Activated gamma-delta T cell treated with anti-CD3 and anti-CD28 coated beads, Interleukin-2, amount 50 U/mL, for 16 hours (primary cell): ENCODE data around the gene NELFA.

ENCODE experiments used
- DNase-seq: peaks from one replicate; pipeline ENCODE4 v3.0.0-alpha.2; 2020; ENCODE audit warnings: low read depth

NELFA gene

DNA sequence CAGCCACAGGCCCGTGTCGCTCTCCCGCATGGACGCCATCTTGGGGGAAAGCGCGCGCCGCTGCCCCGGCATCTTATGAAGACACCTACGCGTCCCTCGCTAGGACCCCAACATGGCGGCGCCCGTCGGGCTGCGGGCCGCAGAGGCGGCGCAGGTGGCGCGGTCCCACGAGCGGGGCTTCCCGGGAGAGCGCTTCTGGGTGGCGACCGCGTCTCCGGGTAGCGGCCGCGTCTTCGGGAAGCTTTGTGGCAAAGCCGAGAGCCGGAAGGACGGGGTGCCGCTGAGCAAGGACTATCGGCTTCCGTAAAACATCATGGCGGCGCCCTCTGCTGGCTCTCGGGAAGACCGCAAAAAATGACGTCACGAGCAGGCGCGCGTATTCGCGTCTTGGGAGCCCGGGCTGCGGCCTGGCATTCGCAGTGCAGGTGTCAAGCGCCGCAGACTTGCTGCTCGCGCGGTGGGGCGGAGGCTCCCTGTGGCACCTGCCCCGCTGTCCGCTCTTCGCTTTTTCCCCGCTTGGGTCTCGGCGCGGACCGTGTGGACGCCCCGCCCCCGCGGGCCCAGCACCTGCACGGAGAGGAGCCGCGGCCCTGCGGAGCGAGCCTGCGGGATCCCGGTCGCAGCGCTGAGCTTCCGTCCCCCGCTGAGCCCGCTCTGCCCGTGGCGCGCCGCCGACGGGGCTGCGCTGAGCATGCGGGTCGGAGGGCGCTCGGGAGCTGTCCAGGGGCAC, at the start of gene NELFA:
Gene NELFA, minus strand, starts transcription at position 54 of the 730 bp plus-strand sequence. Its CDS starts 15 bp downstream, at position 39.
- peak; percentile 89 for DNase-seq

DNA sequence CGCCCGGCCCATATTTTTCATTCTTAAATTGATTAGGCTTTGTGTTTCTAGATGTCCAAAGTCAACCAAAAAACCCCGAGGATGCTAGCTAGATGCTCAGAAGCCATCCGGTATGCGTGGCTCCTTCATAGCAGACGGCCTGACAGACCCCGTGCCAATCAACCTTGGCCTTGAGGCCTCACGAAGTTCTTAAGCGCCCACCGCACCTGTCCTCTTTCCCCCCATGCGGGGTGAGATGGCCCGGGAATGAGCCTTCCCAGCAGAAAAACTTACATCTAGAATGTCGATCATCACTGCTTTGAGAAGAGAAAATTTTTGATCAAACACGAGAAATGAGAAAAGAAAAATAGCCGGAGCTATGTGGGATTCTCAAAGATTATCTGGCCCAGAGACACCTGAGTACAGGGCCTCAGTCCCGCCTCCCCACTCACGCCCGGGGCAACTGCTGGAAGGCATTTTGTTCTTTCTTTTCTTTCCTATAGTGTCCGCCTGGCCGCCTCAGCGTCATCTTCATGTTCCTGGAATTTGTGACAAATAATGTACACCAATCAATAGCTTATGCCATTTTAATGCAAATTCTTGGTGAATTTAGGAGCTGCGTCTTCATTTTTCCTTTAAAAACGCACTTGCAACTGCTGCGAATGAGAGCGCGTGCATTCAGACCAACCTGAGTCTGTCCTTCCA, 48.8 kb upstream of the NELFA start:
- DNase-seq = no peak

DNA sequence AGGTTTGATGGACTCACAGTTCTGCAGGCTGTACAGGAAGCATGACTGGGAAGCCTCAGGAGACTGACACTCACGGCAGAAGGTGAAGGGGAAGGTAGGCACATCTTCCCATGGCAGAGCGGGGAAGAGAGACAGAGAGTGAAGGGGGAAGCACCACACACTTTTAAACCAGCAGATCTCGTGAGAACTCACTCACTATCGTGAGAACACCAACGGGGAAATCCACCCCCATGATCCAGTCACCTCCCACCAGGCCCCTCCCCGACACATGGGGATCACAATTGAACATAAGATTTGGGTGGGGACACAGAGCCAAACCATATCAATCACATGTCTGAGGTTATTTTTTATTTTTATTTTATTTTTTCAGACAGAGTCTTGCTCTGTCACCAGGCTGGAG, 45.4 kb upstream of the NELFA start:
- DNase-seq = no peak

DNA sequence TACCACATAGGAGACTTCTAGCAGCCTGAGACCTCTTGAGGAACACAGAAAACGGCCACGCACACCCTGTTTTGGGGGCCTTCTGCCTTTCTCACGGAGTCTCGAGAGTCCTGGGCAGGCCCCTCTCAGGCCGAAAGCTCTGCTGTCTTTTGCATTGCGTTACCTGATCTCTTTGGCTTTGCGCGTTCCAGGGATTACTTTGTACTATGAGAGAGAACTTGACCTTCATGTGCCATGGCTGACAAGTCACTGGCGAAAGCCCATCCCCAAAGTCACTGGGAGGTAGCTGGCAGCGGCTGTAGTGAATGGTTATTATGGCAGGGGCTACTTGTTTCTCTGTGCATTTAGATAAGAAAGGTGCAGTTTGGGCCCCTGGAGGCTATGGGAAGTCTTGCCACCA, 42.3 kb upstream of the NELFA start:
- no peak for DNase-seq

DNA sequence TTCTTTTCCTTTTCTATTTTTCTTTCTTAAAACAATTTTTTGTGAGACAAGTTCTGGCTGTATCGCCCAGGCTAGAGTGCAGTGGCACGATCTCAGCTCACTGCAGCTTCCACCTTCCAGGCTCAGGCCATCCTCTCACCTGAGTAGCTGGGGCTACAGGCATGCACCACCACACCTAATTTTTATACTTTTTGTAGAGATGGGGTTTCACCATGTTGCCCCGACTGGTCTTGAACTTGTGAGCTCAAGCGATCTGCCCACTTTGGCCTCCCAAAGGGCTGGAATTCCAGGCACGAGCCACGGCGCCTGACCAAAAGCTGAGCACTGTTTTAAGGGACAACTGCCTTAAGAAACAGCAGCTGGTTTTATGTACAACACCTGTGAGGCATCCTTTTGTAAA, 41.0 kb upstream of the NELFA start:
- DNase-seq = no peak

DNA sequence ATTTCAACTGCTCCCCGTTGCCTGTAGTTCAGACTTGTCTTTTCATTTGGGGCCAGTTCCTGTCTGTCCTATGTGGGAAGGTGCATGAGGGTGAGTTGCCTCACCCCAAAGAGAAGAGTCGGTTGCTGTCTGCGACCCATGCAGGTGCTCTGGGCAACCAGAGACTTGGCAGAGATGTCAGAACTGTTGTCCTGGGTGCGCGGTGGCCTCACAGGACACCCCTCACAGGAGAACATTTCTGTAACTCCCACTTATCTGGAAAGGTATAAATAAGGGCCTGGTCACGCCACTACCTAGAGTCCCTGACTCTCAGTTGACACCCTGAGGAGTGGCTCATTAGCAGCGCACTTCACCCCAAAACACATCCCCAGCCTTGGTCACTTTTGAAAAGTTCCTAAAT, 40.6 kb upstream of the NELFA start:
- no peak for DNase-seq

DNA sequence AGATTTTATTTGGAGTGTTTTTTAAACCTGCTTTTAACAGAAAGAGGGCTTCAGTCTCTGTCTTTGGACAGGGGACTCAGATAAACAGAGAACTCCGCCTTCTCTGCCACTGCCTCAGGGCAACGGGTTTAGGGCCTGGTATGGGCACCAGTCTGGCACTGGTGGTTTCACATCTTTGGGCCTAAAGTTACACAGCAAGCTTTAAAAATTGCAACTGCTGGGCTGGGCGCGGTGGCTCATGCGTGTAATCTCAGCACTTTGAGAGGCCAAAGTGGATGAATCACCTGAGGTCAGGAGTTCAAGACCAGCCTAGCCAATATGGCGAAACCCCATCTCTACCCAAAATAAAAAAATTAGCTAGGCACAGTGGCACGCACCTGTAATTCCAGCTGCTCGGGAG, 40.1 kb upstream of the NELFA start:
- DNase-seq = no peak

DNA sequence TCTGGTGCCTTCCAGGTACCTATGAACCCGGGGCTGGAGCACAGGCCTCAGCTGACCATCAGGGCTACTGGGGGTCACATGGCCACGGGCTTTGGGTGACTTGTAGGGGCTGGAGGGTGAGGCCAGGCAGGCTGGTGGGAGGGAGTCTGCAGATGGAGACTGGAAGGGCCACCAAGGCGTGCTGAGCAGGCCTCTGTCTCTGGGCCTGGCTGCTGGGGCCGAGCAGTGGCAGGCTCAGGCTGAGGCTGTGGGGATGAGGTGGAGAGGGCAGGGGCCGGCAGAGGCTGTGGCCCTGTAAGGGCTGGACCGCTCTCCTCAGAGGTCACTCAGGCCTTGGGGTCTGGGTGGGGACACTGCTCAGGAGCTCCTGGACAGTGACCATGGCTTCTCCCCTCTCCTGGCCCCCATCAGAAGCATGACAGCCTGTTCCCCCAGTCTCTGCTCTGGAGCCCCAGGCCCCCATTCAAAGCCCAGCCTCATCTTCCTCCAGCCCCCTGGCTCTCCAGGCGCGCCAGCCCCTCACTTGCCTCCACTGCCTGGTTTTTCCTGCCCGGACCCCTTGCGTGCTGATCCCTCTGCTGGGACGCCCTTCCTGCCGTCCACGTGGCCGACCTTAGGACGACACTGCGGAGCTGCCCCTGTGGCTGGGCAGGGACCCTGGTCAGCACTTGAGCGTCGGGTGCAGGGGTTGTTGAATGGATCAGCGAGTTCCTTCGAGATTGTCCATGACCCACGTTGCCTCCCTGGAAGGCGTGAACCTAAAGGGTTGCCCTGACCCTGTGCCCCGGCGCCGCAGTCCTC, 39.2 kb upstream of the NELFA start:
- DNase-seq = no peak

DNA sequence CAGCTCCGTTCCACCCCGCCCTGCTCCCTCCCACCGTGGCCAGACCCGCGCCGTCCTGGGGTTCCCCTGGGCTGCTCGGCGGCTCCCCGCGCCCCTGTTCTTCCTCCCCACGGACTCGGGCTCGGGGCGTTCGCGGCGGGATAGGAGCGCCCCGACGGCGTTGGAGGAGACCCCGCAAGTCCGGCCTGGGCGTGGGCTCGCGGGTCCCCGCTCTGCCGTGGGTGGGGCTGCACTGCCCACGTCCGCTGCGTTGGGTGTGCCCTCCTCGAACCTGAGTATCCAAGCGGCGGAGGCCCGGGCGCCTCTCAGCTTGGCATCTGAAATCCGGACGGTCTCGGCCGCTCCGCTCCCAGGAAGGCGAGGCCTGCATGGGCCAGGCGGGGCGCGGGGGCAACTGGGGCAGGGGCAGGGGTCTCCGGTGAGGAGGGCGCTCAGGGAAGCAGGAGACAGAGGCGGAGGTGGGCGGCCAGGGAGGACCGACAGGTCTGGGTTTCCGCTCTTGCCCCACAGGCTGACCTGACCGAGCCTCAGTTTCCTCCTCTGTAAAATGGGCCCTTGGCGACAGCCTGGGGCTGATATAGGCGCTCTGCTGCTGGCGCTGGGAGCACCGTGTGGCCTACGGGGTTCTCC, 38.4 kb upstream of the NELFA start:
- DNase-seq = no peak

DNA sequence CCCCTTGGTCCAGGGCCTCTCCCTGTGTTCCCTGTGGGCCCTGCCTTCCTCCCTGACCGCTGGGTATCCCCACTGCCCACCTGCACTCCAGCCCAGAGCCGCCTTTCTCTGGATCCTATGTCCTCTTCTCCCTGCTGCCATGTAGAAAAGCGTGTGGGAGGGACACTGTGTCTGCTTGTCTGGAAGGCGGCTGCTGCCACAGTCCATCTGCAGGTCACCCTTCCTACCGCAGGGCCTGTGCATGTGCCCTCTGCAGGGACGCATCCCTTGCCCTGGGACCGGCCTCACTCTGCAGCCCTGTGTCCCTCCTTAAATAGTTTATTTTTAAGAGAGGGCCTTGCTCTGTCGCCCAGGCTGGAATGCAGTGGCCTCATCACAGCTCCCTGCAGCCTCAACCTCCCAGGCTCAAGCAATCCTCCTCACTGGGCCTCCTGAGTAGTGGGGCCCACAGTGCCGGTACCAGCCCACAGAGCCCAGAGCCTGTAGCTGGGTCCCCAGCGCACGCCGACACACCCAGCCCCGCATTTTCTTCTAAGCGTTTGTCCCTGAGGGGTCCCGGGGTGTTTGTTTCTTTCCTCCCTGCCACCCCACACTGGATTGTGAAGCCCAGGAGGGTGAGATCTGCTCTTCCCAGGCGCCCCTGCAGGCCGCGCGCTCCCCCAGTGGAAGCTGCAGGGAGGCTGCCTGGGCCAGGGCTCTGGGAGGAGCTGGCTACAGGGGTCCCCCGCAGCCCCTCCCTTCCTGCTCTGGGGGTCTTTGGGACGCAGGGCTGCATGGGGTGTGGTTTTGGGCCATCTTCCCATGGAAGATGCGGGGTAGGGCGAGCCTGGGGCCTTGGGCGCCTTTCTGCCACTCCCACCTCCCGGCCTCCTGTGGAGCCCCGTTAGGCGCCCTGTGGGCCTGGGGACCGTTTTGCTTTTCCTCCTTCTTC, 37.5 kb upstream of the NELFA start:
- DNase-seq = no peak

DNA sequence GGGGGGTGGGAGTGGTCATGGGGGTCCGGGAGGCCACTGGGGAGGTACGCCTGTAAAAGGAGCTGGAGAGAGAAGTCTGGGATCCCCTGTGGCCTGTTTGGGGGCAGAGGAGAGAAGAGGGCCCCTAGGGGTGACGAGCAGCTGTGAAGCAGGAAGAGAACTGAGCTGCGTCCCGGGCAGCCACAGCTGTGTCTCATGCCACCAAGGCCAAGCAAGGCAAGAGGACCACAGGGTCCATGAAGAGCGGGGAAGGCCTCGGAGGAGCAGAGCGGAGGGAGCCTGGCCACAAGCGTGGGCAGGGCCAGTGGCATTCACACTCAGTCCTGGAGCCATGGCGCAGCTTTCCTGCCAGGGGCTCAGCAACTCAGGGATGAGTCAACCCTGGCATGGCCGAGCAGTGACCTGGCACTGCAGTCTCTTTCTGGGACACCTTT, 36.8 kb upstream of the NELFA start:
- no peak for DNase-seq

DNA sequence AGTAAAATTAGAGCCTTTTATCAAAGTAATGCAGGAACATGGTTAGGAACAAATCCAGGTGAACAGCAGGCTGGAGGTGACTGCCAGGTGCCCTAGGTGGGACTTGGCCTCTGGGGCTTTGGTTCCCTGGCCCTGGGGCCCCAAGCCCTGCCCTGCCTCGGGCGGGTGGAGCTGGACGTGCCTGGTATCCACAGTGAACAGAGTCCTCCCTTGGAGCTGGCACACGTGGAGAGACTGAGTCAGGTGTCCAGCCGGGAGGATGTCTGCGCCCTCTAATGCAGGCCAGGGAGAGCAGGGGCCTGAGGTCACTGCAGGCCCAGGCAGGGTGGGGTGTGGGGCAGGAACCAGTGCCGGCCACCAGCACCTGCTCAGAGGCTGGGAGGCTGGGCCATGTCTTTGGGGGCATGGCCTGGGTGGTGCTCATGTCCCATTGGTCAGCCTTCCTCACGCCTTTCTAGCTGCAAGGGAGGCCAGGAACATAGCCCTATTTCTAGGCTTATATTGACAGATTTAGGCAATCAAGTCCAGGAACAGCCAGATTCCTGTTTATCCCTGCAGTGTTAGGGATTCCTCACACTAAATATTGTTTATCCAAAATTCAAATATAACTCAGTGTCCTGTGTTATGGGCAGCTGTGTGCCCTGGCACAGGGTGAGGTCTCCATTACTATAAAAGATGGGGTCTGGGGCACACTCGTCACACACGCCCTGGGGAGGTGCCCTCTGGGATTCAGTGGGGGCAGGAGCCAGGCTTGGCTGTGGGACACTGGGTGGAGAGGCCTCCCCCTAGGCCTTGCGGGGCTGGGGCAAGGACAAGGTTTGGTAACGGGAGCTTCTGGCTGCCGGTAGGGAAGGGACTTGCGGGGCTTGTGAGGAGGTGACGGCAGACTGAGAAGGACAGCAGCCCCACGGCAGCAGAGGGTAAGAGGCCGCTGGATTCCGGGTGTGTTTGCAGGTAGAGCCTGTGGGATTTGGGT, 36.1 kb upstream of the NELFA start:
- DNase-seq = no peak

DNA sequence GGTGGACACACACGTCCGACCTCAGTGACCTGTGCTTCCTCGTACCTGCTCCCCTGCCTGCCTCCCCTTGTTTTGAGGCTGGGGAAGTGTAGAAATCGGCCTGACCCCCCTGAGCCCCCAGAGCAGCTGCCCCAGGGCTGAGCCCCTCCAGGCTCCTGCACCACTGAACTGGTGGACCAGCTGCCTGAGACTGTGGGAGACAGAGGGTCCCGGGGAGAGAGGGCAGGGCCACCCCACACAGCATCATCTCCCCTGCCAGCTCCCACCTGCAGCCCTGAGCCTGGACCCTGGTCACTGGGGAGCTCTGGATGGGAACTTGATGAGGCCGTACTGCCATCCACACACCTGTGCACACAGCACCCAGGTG, 35.3 kb upstream of the NELFA start:
- DNase-seq = no peak

DNA sequence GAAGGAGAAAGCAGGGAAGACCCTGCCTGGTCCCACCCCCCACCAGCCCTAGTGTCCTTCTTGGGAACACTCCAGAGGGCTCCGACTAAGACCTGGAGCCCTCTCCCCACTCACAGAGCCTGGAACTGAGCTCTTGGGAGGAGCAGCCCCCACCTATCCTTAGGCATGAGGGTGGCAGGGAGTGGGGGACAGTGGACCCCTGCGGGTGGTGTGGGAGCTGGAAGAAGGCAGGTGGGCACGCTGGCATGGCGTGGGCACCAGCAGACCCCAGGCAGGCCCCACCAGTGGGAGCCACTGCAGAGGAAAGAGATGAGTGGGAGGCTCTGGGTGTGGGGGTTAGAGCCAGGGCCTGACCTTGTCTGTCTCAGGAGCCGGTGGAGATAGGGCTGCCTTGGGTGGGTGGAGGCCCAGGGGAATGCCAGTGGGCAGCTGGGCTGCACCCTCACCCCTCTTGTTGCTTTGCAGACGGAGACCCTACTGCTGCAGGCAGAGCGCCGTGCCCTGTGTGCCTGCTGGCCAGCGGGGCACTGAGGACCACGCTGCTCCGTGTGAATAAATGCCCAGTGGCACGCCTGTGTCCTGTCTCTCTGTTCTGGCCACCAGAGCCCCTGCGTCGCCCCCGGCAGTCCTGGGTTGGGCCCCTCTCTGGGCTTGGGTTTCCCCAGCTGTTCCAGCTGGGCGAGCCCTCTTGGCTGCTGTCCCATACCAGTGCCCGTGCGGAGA, 34.8 kb upstream of the NELFA start:
- no peak for DNase-seq

DNA sequence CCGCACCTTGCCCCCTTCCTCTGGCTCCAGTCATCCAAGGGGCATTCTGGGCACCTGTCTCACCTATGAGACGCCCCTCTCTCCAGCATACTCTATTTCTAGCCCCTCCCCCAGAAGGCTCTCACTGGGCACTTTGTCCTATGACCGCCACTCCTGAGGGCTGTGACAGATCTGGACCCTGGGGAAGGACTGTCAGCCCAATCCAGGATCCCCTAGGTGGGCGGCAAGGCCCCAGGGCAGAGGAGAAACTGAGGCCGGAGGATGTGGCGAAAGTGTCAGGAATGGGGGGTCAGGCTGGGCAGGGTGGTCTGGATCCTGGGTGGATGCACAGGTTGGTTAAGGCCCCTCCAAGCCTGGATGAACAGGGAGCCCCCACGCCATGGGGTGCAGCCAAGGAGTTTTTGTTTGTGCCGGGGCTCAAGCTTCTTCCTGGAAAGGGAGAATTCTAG, 34.2 kb upstream of the NELFA start:
- no peak for DNase-seq

DNA sequence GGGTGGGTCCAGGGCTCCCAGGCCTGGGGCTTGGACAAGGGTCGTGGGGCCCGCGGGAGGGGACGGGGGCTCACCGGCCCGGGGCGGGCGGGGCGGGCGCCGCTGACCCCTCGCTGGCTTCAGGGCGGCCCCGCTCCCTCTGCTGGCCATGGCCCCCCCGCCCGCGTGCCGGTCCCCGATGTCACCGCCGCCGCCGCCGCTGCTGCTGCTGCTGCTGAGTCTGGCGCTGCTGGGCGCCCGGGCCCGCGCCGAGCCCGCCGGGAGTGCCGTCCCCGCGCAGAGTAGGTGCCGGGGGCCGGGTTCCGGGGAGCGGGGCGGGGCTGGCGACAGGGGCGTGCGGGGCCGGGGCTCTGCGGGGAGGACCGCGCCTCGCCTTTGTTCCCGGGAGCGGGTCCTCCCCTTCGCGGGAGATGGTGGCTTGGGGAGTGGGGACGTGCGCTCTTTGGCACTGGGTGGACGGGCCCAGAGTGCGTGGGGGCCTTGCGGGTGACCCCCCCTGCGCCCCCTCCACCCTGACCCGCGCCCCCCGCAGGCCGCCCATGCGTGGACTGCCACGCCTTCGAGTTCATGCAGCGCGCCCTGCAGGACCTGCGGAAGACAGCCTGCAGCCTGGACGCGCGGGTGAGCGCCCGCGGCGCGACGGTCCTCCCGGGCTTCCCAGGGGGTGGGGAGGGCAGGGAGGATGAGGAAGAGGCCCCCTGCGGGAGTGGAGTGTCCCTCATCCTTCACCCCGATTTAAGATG, 33.6 kb upstream of the NELFA start:
- no peak for DNase-seq

DNA sequence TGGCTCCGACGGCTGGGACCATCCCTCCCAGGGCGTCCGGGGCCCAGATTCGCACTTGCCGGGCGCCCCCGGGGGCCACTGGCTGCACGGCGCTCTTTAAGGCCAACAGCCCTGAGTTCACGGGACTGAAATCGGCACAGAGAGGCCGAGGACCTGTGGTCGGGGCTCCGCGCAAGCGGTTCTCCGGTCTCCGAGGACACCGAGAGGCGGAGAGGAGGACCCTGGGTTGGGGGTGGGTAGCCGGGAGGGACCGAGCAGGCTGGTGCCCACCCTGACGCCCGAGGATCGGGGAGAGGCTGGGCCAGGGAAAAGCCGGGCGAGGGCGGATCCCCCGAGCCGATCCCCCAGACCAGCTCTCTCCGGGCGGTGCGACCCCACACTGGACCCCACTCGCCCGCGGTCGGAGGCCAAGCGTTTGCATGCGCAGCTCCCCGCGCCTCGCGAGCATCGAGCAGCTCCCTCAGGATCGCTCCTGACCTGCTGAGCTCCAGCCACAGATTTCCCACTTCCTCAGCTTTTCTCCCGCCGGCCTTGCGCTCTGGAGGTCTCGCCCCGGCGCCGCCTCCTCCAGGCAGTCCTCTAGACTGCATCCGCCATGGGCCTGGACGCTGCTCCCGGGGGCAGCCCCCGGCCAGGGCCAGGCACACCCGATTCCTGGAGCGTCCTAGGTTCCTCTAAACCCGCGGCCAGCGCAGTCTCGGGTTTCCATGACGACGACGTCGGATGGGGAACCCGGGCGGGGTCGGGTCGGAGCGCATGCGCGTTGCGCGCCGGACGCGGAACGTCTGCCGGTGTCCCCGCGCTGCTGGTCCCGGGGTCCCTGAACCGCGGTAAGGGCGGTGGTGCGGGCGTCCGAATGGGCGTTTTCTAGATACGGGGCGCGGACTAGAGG, 32.7 kb upstream of the NELFA start:
- DNase-seq = peak; percentile 72
